ENCODE results near the gene U2AF2.
"Not testable (repeated sequence)": the region's sequence is repeated elsewhere in the genome, so short reads cannot be mapped to it uniquely, and the experiment has no call there.

Gene U2AF2

GRCh38 chr19:55692681-55693081 is 37.8 kb downstream of the U2AF2 start:
- DNase-seq, result no peak

GRCh38 chr19:55693336-55693974 is 38.6 kb downstream of the U2AF2 start:
- DNase-seq, result no peak

GRCh38 chr19:55694241-55694655 is 39.4 kb downstream of the U2AF2 start:
- DNase-seq, result no peak

- no peak for DNase-seq
Measured at GRCh38 chr19:55694656-55695491, 40.0 kb downstream of the U2AF2 start.

- DNase-seq, result no peak
Measured at GRCh38 chr19:55695511-55696290, 40.9 kb downstream of the U2AF2 start.

GRCh38 chr19:55696301-55697068 is 41.6 kb downstream of the U2AF2 start:
- no peak for DNase-seq

- DNase-seq, result no peak
Measured at GRCh38 chr19:55697069-55697440, 42.2 kb downstream of the U2AF2 start.

GRCh38 chr19:55697698-55698097 is 42.9 kb downstream of the U2AF2 start:
- DNase-seq, result no peak

- DNase-seq, result no peak
Measured at GRCh38 chr19:55698256-55698655, 43.4 kb downstream of the U2AF2 start.

- DNase-seq, result no peak
Measured at GRCh38 chr19:55699221-55699620, 44.4 kb downstream of the U2AF2 start.

GRCh38 chr19:55700813-55701212 is 46.0 kb downstream of the U2AF2 start:
- no peak for DNase-seq

GRCh38 chr19:55702131-55702627 is 47.3 kb downstream of the U2AF2 start:
- DNase-seq, result no peak

GRCh38 chr19:55703790-55704215 is 49.0 kb downstream of the U2AF2 start:
- peak; percentile 23 for DNase-seq

- DNase-seq, result no peak
Measured at GRCh38 chr19:55704494-55705245, 49.8 kb downstream of the U2AF2 start.

GRCh38 chr19:55705972-55706371 is 51.1 kb downstream of the U2AF2 start:
- DNase-seq, result no peak

- no peak for DNase-seq
Measured at GRCh38 chr19:55711719-55712118, 56.9 kb downstream of the U2AF2 start.

- no peak for DNase-seq
Measured at GRCh38 chr19:55712804-55713631, 58.2 kb downstream of the U2AF2 start.

- no peak for DNase-seq
Measured at GRCh38 chr19:55716531-55716930, 61.7 kb downstream of the U2AF2 start.

GRCh38 chr19:55717251-55717650 is 62.4 kb downstream of the U2AF2 start:
- no peak for DNase-seq

- DNase-seq, result not testable (repeated sequence)
Measured at GRCh38 chr19:55717879-55718711, 63.3 kb downstream of the U2AF2 start.

All from inflammatory macrophage treated with lipopolysaccharide for 4 hours (primary cell).